A549 (cell line): Measurements from ENCODE around the gene C3orf70. TPM values are rescaled to one million over a fixed set of nuclear protein-coding genes. Genes with fewer than 3 reads are reported as not detected.

Source experiments
- ATAC-seq, 2 experiments: fragments of 200-7000 bp in 1 of 2; fragments of >200 bp in 1 of 2; cut with Nextera tagmentation in 1 of 2; cut with Tn5 transposase in 1 of 2; 3 replicates each; pipeline versions ENCODE4 v1.8.0 to v1.9.1; 2018 to 2020; ENCODE audit warnings: mild to moderate bottlenecking in 1 of 2, moderate library complexity in 1 of 2
- CTCF ChIA-PET: fragments of 300-600 bp; sonication (Branson Sonifier 250); formaldehyde crosslinking; extraction: SDS; loops from one replicate; lab custom pipeline; 2021; ENCODE audit warnings: antibody characterized with exemption, inconsistent platforms; lab: Yijun Ruan, JAX
- POLR2A ChIA-PET: fragments of 350-600 bp; formaldehyde crosslinking; extraction: SDS; loops from one replicate; lab custom pipeline; 2021; ENCODE audit warnings: antibody characterized with exemption, inconsistent platforms; lab: Yijun Ruan, JAX
- DNase-seq, 2 experiments: peaks; one replicate each; pipeline versions ENCODE4 v3.0.0 to v3.0.0-alpha.2; 2011 to 2016; ENCODE audit warnings: low read depth in 1 of 2, low spot score in 1 of 2
- FAIRE-seq: peaks from 2 replicates; lab custom pipeline; 2011; peaks lifted over from hg19 to GRCh38; lab: Jason Lieb, UNC
- H3K27ac ChIP-seq, 2 experiments: fragments of >200 bp; sonication (Bioruptor Twin); formaldehyde crosslinking; 3 replicates each; pipeline ENCODE4 v1.5.1; 2016 to 2017
- H3K4me1 ChIP-seq: fragments of >200 bp; sonication (Bioruptor Twin); formaldehyde crosslinking; 3 replicates; pipeline ENCODE4 v1.6.1; 2016
- H3K4me2 ChIP-seq: fragments of >200 bp; sonication (Bioruptor Twin); formaldehyde crosslinking; 3 replicates; pipeline ENCODE4 v1.6.1; 2016
- H3K4me3 ChIP-seq: fragments of >200 bp; sonication (Bioruptor Twin); formaldehyde crosslinking; 3 replicates; pipeline ENCODE4 v1.5.1; 2016
- H3K9me3 ChIP-seq: fragments of >200 bp; sonication (Bioruptor Twin); formaldehyde crosslinking; 3 replicates; pipeline ENCODE4 v1.6.1; 2016
- CBX2 ChIP-seq: fragments of 200-600 bp; sonication (generic); IDR thresholded peaks from 2 replicates; pipeline ENCODE4 v1.6.1; 2016; ENCODE audit warnings: low read depth, mild to moderate bottlenecking, borderline replicate concordance
- CBX8 ChIP-seq: fragments of 200-600 bp; sonication (generic); IDR thresholded peaks from 2 replicates; pipeline ENCODE4 v1.6.1; 2016
- CEBPB ChIP-seq, 2 experiments: fragments of >200 bp in 1 of 2; sonication (Bioruptor Twin) in 1 of 2; formaldehyde crosslinking in 1 of 2; IDR thresholded peaks; 2 replicates each; pipeline ENCODE4 v1.6.1; 2012 to 2016
- E2F6 ChIP-seq: IDR thresholded peaks from 2 replicates; pipeline ENCODE4 v1.6.1; 2012; ENCODE audit warnings: low read depth, borderline replicate concordance
- EP300 ChIP-seq, 2 experiments: fragments of >200 bp; sonication (Bioruptor Twin); formaldehyde crosslinking; IDR thresholded peaks; 2 replicates in 1 of 2; 3 replicates in 1 of 2; pipeline ENCODE4 v1.6.1; 2016 to 2017
- FOSB ChIP-seq: fragments of 250-450 bp; sonication (Bioruptor Pico); IDR thresholded peaks from 2 replicates; pipeline ENCODE4 v1.5.0; 2020; ENCODE audit warnings: mild to moderate bottlenecking, moderate library complexity
- FOXS1 ChIP-seq: fragments of 250-450 bp; sonication (Bioruptor Pico); IDR thresholded peaks from 2 replicates; pipeline ENCODE4 v1.5.0; 2020; ENCODE audit warnings: mild to moderate bottlenecking, moderate library complexity
- GATA3 ChIP-seq: IDR thresholded peaks from 2 replicates; pipeline ENCODE4 v1.6.1; 2012; ENCODE audit warnings: borderline replicate concordance
- HES2 ChIP-seq: fragments of >200 bp; sonication (Bioruptor Twin); formaldehyde crosslinking; IDR thresholded peaks from 2 replicates; pipeline ENCODE4 v1.6.1; 2016
- HOXB13 ChIP-seq: fragments of 250-450 bp; sonication (Bioruptor Pico); IDR thresholded peaks from 2 replicates; pipeline ENCODE4 v1.5.0; 2020; ENCODE audit warnings: low read depth, mild to moderate bottlenecking, moderate library complexity
- JUNB ChIP-seq: fragments of >200 bp; sonication (Bioruptor Twin); formaldehyde crosslinking; IDR thresholded peaks from 2 replicates; pipeline ENCODE4 v1.6.1; 2016
- MAFK ChIP-seq: fragments of 450-650 bp; IDR thresholded peaks from 2 replicates; pipeline ENCODE4 v1.6.1; 2014; ENCODE audit not compliant: partially characterized antibody
- PBX3 ChIP-seq: IDR thresholded peaks from 2 replicates; pipeline ENCODE4 v1.6.1; 2012
- RAD21 ChIP-seq, 2 experiments: fragments of >200 bp in 1 of 2; sonication (Bioruptor Twin) in 1 of 2; formaldehyde crosslinking in 1 of 2; IDR thresholded peaks in 1 of 2; conservative IDR thresholded peaks in 1 of 2; 2 replicates in 1 of 2; 3 replicates in 1 of 2; pipeline ENCODE4 v1.6.1; 2012 to 2018; ENCODE audit warnings: inconsistent platforms in 1 of 2
- RCOR1 ChIP-seq: fragments of 150-350 bp; IDR thresholded peaks from 2 replicates; pipeline ENCODE4 v1.6.1; 2014; ENCODE audit warnings: antibody characterized with exemption, low read length, low read depth
- REST ChIP-seq: fragments of 200-600 bp; sonication (generic); IDR thresholded peaks from 2 replicates; pipeline ENCODE4 v1.6.1; 2016; ENCODE audit warnings: antibody characterized with exemption, mild to moderate bottlenecking, moderate library complexity
- RFX5 ChIP-seq: fragments of 450-650 bp; IDR thresholded peaks from 2 replicates; pipeline ENCODE4 v1.7.1; 2014; ENCODE audit warnings: antibody characterized with exemption, mild to moderate bottlenecking, moderate library complexity
- SREBF2 ChIP-seq: fragments of 450-650 bp; IDR thresholded peaks from 2 replicates; pipeline ENCODE4 v1.6.1; 2014; ENCODE audit warnings: mild to moderate bottlenecking, moderate library complexity
- TFCP2L1 ChIP-seq: fragments of 250-450 bp; sonication (Bioruptor Pico); IDR thresholded peaks from 2 replicates; pipeline ENCODE4 v1.5.0; 2021; ENCODE audit warnings: mild to moderate bottlenecking
- ZFP36 ChIP-seq: fragments of 450-650 bp; IDR thresholded peaks from 2 replicates; pipeline ENCODE4 v1.6.1; 2014; ENCODE audit warnings: borderline replicate concordance; ENCODE audit not compliant: partially characterized antibody
- WGBS: methylation state at CpG from one replicate; pipeline ENCODE4 v1.1.6; 2017; ENCODE audit errors: missing lambda C conversion rate; 5-methylcytosine and 5-hydroxymethylcytosine counted together
- polyA plus RNA-seq, 4 experiments: library from polyadenylated mRNA; depleted of rRNA in 3 of 4; stranded (reverse); fragments of >200 nt; fragmentation: RNase III in 1 of 4; extraction: RNeasy Plus Mini Kit Qiagen cat#74134 plus additional on column Dnase treatment in 1 of 4; gene quantifications; 2 replicates in 3 of 4; 3 replicates in 1 of 4; pipeline ENCODE4 v1.2.3, GENCODE V29; 2011 to 2017

C3orf70 gene
- polyA plus RNA-seq, 2 of the 4 experiments (the other 2 are of a cell fraction), result 0.01 TPM; not detected in 1

- FAIRE-seq (no peak), DNase-seq (no peak), ATAC-seq (no peak)
- ChIA-PET POLR2A (no interaction called here), CTCF (interaction anchor here (0.6 to 0.8 kb wide), 2 partner anchors 13 to 41 kb away, joined by 3 read pairs; no protein-coding TSS in a partner anchor)
- WGBS, result 64% methylated on average over 7 of the region's 7 CpGs
- no peak for TF ChIP-seq GATA3
- TF ChIP-seq ZFP36, result no peak
- TF ChIP-seq MAFK, result no peak
- TF ChIP-seq PBX3, result no peak
- no peak for TF ChIP-seq SREBF2
- TF ChIP-seq CBX2, result no peak
- TF ChIP-seq FOSB (CRISPR knock-in tag), result no peak
- no peak for TF ChIP-seq RCOR1
- no peak for TF ChIP-seq JUNB
- no peak for TF ChIP-seq HES2
- TF ChIP-seq EP300 (IDR thresholded peaks at IDR 0.05), result no peak
- TF ChIP-seq CEBPB (IDR thresholded peaks at IDR 0.05), result no peak
- TF ChIP-seq E2F6, result no peak
- Histone ChIP-seq H3K4me1 (no peaks in the 10 kb centered on the region), H3K4me2 (no peak overlapping the region), H3K9me3 (no peaks in the 10 kb centered on the region), H3K4me3 (no peak overlapping the region), H3K27ac (no peak overlapping the region)
Observed at GRCh38 chr3:185071287-185071800, 81.5 kb downstream of the C3orf70 start.

GRCh38 chr3:185070491-185071286 is 82.2 kb downstream of the C3orf70 start:
- DNase-seq (peak; percentile 11 to 39), ATAC-seq (peak; percentile 97 to 98), FAIRE-seq (no peak)
- no peak overlapping the region for H3K27ac ChIP-seq
- H3K4me2 ChIP-seq, result no peak overlapping the region
- H3K4me3 ChIP-seq, result no peak overlapping the region
- H3K4me1 ChIP-seq, result no peaks in the 10 kb centered on the region
- POLR2A ChIA-PET, result no interaction called here
- no peak for TF ChIP-seq TFCP2L1 (CRISPR knock-in tag)
- 0 out of 5 replicates have a peak, but pooled peaks of 1 of the 2 experiments have one; percentile 6 for TF ChIP-seq RAD21 (conservative IDR thresholded peaks at IDR 0.05 in 1 of 2, IDR thresholded peaks at IDR 0.05 in 1 of 2)
- 67% methylated on average over 13 of the region's 22 CpGs for WGBS
- CTCF ChIA-PET, result interaction anchor here (0.8 kb wide), 1 partner anchor 14 kb away, joined by 3 read pairs; no protein-coding TSS in a partner anchor
- H3K9me3 ChIP-seq, result no peaks in the 10 kb centered on the region

GRCh38 chr3:185069037-185070030 is 83.5 kb downstream of the C3orf70 start:
- ChIA-PET CTCF (no interaction called here), POLR2A (no interaction called here)
- no peak for TF ChIP-seq CBX8
- TF ChIP-seq SREBF2, result no peak
- TF ChIP-seq HES2, result no peak
- TF ChIP-seq FOXS1 (CRISPR knock-in tag), result no peak
- no peak for TF ChIP-seq RFX5
- TF ChIP-seq REST, result no peak
- TF ChIP-seq HOXB13, result no peak
- no peak for TF ChIP-seq TFCP2L1 (CRISPR knock-in tag)

More at GRCh38 chr3:185069037-185070030, 83.5 kb downstream of the C3orf70 start:
- no peaks in the 10 kb centered on the region for H3K9me3 ChIP-seq
- ATAC-seq, result peak in 1 of 2 experiments; percentile 44; a peak in 3 of 6 replicates
- H3K4me2 ChIP-seq, result no peak overlapping the region
- H3K4me1 ChIP-seq, result no peaks in the 10 kb centered on the region
- no peak for FAIRE-seq
- no peak overlapping the region for H3K27ac ChIP-seq
- no peak overlapping the region for H3K4me3 ChIP-seq
- 69% methylated on average over 24 of the region's 28 CpGs for WGBS
- no peak for DNase-seq
